ENCODE data around the gene TPP1.

Gene TPP1

DNA sequence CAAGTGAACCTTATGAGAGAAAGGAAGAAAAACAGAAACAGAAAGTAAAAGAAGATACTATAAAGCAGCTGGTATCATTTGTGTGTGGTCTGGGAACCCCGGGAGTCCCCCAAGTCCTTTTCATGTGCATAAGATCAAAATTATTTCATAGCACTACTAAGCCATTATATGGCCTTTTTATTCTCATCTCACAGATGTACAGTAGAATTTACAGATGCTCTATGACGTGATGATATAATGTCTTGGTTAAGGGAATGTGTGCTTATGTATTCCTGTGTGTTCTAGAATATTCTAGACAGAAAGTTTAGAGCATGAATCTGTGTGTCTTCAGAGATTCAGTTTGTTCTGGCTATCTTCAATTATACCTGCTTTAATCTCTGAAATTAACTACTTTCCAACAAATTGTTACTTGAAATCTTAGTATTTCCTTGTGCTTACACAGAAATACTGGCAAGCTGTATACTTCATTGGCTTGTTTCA, 8.6 kb upstream of the TPP1 start:
- TF ChIP-seq POLR2A (IDR thresholded peaks at IDR 0.05; ENCODE audit: extremely low read depth, insufficient read length) (no peak), MYC (IDR thresholded peaks at IDR 0.05; ENCODE audit: low read depth, low read length) (no peak)
- TF ChIP-seq, protein P1, sequence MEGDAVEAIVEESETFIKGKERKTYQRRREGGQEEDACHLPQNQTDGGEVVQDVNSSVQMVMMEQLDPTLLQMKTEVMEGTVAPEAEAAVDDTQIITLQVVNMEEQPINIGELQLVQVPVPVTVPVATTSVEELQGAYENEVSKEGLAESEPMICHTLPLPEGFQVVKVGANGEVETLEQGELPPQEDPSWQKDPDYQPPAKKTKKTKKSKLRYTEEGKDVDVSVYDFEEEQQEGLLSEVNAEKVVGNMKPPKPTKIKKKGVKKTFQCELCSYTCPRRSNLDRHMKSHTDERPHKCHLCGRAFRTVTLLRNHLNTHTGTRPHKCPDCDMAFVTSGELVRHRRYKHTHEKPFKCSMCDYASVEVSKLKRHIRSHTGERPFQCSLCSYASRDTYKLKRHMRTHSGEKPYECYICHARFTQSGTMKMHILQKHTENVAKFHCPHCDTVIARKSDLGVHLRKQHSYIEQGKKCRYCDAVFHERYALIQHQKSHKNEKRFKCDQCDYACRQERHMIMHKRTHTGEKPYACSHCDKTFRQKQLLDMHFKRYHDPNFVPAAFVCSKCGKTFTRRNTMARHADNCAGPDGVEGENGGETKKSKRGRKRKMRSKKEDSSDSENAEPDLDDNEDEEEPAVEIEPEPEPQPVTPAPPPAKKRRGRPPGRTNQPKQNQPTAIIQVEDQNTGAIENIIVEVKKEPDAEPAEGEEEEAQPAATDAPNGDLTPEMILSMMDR (IDR thresholded peaks at IDR 0.05; ENCODE audit: low read depth, low read length), result no peak
- TF ChIP-seq, protein P2, sequence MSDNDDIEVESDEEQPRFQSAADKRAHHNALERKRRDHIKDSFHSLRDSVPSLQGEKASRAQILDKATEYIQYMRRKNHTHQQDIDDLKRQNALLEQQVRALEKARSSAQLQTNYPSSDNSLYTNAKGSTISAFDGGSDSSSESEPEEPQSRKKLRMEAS (IDR thresholded peaks at IDR 0.05; ENCODE audit: low read depth, low read length), result no peak

DNA sequence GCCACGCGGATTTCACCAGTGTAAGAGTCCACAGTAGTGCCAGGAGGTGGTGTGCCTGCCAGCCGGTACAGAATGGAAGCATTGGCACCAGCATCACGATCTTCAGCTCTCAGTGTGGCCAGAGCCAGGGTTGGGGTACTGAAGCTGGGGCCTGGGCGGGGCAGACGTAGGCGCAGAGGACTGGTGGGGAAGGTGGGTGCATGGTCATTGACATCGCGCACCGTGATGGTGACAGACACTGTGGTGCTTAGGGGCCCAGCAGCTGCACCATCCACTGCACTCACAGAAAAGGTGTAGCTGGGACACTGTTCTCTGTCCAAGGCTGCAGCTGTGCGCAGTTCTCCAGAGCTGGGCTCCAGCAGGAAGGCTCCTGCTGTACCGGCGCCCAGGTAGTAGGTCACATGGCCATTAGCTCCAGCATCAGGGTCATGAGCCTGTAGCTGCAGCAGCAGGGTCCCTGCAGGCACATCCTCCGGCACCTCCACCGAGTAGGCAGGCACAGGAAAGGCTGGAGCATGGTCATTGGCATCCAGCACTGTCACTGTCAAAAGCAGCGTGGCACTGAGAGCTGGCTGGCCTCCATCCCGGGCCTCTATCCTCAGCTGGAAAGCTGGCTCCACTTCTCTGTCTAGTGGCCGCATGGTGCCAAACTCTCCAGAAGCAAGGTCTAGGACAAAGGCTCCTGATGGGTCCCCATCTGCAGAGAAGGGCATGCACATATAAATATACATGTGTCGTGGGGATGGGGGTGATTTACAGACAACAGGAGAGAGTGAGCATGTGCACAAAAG, 7.9 kb upstream of the TPP1 start:
- H3K4me3 ChIP-seq (ENCODE audit: low read depth, low read length), result no peak overlapping the region
- DNase-seq (ENCODE audit: low read depth), result no peak
- TF ChIP-seq, protein P2 (IDR thresholded peaks at IDR 0.05; ENCODE audit: low read depth, low read length), result no peak
- TF ChIP-seq, protein P1 (IDR thresholded peaks at IDR 0.05; ENCODE audit: low read depth, low read length), result no peak
- TF ChIP-seq MYC (IDR thresholded peaks at IDR 0.05; ENCODE audit: low read depth, low read length) (no peak), POLR2A (IDR thresholded peaks at IDR 0.05; ENCODE audit: extremely low read depth, insufficient read length) (no peak)

More for the DNA sequence above, 8.6 kb upstream of the TPP1 start:
- H3K4me3 ChIP-seq (ENCODE audit: low read depth, low read length), result no peak overlapping the region
- DNase-seq (ENCODE audit: low read depth), result no peak

DNA sequence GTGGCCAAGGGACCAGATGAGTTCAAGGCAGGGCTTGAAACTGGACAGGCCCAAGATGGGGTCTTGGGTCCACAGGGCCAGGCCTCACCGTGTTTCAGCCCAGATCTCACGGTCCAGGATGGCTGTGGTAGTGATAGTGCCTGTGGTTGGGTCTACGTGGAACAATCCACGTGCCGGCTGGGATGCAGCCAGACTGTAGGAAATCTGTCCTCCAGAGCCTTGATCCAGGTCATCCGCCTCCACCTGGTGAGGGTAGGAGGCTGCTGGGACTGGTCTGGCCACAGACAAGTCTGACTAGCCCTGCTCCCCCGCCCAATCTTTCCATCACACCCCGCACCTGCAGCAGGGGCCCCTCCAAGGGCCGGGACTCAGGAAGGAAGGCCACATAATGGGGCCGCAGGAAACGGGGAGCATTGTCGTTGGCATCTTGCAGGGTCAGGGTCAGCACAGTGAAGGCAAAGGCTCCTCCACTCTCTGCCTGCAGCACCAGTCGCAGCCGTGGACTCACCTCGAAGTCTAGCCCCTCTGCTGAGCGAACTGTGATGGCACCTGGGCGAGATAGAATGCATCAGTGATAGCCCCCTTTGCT, 6.7 kb upstream of the TPP1 start:
- DNase-seq (ENCODE audit: low read depth), result no peak
- H3K4me3 ChIP-seq (ENCODE audit: low read depth, low read length), result no peak overlapping the region
- TF ChIP-seq MYC (IDR thresholded peaks at IDR 0.05; ENCODE audit: low read depth, low read length) (no peak), POLR2A (IDR thresholded peaks at IDR 0.05; ENCODE audit: extremely low read depth, insufficient read length) (no peak)
- TF ChIP-seq, protein P2 (IDR thresholded peaks at IDR 0.05; ENCODE audit: low read depth, low read length), result no peak
- TF ChIP-seq, protein P1 (IDR thresholded peaks at IDR 0.05; ENCODE audit: low read depth, low read length), result no peak

DNA sequence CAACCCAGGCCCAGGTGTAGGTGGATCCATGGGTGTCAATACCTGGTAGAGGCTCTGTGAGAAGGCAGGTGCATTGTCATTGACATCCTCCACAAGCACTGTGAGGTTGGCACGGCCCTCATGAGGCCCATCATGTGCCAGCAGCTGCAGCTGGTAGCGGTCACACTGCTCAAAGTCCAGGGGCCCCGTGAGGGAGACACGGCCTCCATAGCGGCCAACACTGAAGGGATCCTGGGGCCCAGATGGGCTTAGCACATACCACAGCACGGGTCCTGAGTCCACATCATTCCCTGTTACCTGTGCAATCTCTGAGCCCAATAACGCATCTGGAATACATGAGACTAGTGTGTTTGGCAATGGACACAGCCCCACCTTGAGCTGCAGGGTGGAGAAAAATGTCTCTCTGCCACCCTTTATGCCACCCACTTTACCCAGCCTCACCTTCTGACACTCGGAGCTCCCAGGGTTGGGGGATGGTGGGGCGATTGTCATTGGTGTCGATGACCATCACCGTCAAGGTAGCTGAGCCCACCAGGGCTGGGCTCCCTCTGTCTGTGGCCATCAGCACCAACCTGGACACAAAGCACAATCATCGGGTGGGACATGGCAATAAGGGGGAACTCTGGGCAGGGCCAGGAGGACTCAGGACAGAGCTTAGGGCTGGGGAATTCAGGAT, 6.1 kb upstream of the TPP1 start:
- no peak for DNase-seq (ENCODE audit: low read depth)
- no peak overlapping the region for H3K4me3 ChIP-seq (ENCODE audit: low read depth, low read length)
- TF ChIP-seq POLR2A (IDR thresholded peaks at IDR 0.05; ENCODE audit: extremely low read depth, insufficient read length) (no peak), MYC (IDR thresholded peaks at IDR 0.05; ENCODE audit: low read depth, low read length) (no peak)
- TF ChIP-seq, protein P1 (IDR thresholded peaks at IDR 0.05; ENCODE audit: low read depth, low read length), result no peak
- TF ChIP-seq, protein P2 (IDR thresholded peaks at IDR 0.05; ENCODE audit: low read depth, low read length), result no peak

DNA sequence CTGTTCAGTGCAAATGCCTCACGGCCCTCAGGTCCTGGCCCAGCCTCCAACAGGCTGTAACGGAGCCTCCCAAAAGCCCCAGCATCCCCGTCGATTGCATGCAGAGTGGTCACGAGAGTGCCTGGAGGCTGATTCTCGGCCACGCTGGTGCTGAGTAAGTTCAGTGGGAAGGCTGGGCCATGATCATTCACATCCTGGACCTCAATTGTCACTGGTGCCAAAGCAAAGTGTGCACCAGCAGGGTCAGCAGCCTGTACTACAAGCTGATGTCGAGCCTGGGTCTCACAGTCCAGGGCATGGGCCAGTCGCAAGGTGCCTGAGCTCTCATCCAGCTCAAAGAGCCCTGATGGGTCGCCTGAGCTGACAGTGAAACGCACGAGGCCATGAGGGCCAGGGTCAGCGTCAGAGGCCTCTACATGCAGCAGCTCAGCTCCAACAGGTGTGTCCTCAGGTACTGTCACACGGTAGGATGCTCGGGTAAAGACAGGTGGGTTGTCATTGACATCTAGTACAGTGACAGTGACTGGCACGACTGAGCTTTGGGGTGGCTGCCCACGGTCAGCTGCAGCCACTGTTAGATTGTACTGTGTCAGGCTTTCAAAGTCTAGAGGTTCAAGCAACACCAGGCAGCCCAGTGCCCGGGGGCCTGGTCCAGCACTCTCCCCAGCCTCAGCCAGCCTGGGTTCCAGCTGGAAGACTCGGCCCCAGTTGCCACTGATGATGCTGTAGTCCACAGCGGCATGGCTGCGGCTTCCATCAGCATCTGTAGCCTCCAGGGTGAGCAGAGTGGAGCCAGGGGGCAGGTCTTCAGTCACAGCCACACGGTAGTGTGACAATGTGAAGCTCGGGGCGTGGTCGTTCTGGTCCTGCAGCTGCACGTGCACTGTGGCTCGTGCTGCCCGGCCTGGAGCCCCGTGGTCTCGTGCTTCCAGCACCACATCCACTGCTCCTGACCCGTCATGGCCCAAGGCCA, 4.5 kb upstream of the TPP1 start:
- no peak overlapping the region for H3K4me3 ChIP-seq (ENCODE audit: low read depth, low read length)
- TF ChIP-seq, protein P2 (IDR thresholded peaks at IDR 0.05; ENCODE audit: low read depth, low read length), result no peak
- TF ChIP-seq POLR2A (IDR thresholded peaks at IDR 0.05; ENCODE audit: extremely low read depth, insufficient read length) (no peak), MYC (IDR thresholded peaks at IDR 0.05; ENCODE audit: low read depth, low read length) (no peak)
- TF ChIP-seq, protein P1 (IDR thresholded peaks at IDR 0.05; ENCODE audit: low read depth, low read length), result no peak

More for the DNA sequence above, 4.5 kb upstream of the TPP1 start:
- DNase-seq (ENCODE audit: low read depth), result no peak

Data from NB4 (cell line).